22Rv1 (cell line): Measurements from ENCODE around the gene PLA2G7.

ENCODE experiments used
- ZFX ChIP-seq: fragments of 450-650 bp; IDR thresholded peaks from 2 replicates; pipeline ENCODE4 v1.6.1; 2017; ENCODE audit warnings: antibody characterized with exemption, borderline replicate concordance
- TF ChIP-seq, protein P1 (sequence below): fragments of 450-650 bp; IDR thresholded peaks from 2 replicates; pipeline ENCODE4 v1.5.1; 2017; ENCODE audit warnings: mild to moderate bottlenecking

DNA sequence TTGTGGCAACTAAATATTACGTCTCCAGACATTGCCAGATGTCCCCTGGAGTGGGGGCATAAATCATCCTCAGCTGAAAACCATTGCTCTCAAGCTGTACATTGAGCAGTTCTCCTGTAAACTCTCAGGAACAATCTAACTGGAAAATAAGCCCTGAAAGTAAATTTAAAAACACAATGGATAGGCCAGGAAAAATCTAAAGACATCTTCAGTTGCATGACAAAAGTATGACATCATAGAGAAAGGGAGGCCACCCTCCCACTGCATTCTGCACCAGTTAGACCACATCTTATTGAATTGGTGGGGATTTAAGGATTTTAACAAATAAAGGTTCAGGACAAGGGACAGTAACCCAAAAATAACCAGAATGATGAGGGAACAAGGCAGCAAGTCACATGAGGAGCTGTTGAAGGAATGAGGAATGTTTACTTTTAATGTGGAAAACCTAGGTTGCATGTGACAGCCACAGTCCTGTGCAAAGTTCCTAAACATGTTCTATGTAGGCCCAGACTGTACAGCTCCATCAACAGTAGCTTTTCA lies 5.3 kb downstream of the PLA2G7 start:
- TF ChIP-seq, protein P1, sequence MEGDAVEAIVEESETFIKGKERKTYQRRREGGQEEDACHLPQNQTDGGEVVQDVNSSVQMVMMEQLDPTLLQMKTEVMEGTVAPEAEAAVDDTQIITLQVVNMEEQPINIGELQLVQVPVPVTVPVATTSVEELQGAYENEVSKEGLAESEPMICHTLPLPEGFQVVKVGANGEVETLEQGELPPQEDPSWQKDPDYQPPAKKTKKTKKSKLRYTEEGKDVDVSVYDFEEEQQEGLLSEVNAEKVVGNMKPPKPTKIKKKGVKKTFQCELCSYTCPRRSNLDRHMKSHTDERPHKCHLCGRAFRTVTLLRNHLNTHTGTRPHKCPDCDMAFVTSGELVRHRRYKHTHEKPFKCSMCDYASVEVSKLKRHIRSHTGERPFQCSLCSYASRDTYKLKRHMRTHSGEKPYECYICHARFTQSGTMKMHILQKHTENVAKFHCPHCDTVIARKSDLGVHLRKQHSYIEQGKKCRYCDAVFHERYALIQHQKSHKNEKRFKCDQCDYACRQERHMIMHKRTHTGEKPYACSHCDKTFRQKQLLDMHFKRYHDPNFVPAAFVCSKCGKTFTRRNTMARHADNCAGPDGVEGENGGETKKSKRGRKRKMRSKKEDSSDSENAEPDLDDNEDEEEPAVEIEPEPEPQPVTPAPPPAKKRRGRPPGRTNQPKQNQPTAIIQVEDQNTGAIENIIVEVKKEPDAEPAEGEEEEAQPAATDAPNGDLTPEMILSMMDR: no peak
- no peak for TF ChIP-seq ZFX
